G401.6 (cell line): ENCODE measurements around the gene NT5DC3.

Experiments
- FAIRE-seq: peaks from 2 replicates; lab custom pipeline; 2012; peaks lifted over from hg19 to GRCh38; lab: Jason Lieb, UNC

NT5DC3 gene

DNA sequence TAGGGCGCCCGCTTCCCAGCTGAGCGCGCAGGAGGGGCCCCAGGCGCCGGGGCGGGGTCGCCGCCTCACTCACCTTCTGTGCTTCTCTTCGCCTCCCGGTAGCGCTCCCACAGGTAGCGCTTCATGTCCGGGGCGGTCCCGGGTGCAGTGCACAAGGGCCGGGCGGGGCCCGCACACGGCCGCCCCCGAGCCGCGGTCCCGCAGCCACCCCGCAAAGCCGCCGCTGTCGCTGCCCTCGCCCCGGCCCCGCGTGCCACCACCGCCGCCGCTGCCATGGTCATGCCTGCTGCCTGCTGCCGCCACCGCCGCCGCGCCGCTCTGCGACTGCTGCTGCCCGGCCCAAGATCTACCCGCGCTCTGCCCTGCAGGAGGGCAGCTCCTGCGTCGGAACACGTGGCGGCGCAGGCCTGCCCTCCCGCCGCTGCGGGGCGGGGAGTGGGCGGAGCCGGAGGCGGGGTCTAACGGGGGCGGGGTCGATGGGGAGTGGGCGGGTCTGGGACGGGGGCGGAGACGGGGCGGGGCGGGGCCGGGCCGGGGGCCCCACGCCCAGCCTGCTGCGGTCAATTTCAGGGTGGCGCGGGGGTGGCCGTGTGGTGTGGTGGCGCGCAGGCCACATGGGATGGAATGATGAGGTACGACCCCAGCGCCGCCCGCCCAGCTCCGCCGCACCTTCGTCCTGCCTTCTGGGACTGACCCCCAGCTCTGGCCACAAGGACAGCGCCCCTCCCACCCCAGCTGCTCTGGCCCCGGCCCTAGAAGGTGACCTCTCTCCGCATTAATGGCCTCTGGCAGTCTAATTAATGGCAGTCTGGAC is at the start of gene NT5DC3:
Gene NT5DC3 (minus strand): TSS at position 359 of the 814 bp plus-strand sequence. CDS start 78 bp downstream, at position 281.
- FAIRE-seq, result no peak

DNA sequence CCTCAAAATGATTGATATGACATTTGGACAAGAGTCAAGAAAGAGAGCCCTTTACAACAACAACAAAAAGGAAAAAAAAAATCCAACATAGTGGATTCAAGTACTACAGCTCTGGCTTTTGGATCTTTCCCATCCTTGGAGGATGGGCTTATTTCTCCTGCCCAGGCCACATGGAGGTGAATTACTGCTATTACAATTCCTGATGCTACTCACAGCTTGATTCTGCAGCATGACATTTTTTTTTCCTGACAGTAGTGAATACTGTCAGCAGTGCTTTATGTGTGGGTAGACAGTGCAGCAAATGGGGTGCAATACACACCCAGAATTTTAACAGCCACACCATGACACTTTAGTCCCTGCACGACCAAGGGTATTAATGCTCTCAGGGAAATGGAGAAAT is 46.7 kb upstream of the NT5DC3 start:
- FAIRE-seq, result no peak

DNA sequence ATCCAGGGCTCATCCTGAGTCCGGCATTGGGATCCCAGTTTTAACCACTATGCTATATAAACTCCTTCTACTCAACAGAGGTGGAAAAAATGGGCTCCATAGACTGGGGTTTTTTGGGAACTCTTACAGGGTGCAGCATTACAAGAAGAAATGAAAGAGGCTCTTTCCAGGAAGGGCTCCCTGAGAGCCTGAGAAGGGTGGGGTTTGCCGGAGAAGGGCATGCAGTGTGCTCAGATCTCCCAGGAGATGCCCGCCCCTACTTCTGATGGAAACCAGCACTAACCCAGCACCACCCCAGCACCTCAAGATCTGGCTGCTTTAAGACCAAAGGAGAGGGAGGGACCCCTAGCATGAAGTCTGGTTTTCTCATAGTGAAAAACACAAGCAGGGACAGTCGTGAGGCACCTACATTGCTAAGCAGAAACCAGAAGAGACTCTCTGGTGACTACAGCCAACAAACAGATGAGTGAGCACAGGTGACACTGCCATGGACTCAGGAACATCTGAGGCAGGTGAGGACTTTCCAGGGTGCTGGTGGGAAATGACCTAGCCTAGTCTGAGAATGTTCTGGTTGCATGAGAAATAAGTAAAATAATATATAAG is 45.3 kb upstream of the NT5DC3 start:
- no peak for FAIRE-seq

DNA sequence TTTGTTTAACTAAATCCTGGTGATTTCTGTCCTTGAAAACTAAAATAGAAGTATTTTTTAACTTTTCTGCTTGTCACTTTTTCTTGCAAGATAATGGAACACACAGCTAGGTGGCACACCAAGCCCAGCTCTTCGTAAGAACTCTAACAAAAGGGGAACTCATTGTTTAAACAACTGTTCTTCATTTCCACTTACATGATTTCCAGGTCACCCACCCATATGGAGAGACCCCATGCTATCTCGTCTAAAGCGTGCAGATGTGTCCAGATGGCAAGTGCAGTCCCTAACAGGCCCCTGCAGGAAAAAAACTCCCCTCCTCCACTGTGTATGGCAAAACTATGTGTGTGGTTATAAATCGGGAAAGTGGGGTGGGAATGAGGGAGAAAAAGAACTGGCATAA is 43.3 kb upstream of the NT5DC3 start:
- peak; percentile 91 for FAIRE-seq

DNA sequence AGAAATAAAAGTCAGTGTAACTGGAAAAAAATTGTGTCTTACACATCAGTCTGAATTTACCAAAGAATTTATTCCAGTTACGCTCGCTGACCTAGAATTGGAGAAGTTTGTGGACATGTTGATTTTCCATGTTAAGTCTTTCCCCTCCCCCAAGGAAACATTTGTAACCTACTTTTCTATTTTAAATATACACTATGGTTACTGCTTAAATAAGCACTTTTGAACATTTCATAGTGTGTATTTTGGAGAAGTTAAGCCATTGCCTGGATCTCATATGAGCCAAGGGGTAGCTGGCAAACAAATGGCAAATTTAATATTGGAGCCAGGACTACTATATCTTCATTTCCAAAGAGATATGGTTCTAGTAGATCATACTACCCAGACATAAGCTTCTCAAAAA is 42.9 kb upstream of the NT5DC3 start:
- FAIRE-seq, result no peak

DNA sequence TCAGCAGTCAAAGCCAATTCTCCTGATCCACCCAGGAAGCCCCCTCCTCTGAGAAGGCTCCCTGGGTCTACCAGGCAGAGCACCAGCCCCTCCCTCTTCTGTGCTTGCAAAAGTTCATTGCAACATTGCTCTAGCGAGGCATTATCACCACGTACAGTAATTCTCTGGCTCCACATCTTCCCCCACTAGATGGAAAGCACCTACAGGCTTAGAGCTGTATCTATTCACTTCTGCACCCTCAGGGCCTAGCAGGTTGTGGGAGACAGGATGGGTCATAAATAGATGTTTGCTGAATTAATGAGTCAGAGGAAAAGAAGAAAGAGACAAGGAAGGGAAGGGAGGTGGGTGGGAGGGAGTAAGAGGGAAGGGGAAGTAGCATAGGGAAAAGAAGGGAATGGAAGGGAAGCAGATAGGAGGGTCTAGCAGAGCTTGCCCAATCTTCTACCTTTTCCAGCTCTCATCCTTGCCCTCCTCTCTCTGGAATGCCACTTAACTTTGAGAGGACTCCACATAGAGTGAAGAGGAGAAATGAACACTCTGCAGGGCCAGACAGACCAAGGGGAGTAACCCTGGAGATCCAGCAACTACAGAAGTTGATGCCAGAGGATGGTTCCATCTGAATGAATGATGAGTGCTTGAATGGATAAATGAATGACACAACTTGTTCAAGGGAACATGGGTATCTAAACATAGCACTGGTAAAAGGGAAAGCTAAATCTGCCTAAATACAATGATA is 42.0 kb upstream of the NT5DC3 start:
- FAIRE-seq, result no peak

DNA sequence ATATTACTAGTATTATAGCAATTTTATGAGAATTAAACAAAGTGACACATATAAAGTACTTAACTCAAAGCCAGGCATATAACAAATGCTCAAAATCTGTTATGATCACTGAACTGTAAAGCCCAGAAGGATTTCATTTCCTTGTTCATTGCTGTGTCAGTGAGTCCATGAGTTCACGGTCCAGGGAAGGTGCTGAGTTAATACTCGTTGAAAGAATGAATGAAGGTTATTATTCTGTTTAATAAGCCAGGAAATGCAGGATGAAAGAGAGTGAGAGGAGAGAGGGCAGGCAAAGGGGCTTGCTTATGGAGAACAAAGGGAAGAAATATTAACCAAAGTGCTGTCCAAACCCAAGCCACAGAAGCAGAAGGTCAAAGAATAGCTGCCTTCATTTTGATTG is 40.2 kb upstream of the NT5DC3 start:
- FAIRE-seq, result no peak

DNA sequence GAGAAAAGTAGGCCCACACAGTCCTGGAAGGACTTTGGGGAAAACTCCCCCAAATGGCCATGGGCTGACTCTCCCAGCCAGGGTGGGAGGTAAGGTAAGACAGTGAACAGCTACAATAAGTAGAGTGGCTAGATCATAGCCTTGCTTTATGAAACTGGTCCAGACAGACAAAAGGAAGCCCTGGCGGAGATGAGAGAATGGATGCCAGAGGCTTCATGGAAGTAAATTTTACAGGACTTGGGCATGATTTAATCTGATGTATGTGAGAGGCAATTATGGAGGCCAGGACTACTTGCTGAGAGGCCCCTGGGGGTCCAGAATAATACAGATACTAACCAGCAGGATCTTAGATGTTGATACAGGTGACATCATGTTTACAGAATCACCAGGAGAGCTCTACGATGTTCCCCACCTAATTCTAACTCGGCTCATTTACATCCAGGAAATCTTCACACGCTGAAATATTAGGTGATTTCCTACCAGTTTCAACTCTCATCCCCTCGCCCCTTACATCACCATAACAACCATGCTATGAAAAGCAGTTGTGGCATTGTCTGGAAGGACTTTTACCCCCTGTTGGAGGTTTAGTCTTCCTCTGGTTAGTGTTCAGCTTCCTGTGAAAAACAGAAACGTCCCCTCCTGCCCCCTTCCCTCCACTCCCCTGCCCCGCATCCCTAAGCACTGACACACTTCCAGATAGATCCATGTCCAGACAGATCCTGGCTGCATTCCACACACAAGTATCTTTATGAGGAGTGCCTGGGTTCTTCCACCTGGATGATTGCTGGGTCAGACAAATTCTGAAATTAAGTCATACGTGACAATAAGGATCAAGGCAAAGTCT is 39.5 kb upstream of the NT5DC3 start:
- FAIRE-seq, result no peak

DNA sequence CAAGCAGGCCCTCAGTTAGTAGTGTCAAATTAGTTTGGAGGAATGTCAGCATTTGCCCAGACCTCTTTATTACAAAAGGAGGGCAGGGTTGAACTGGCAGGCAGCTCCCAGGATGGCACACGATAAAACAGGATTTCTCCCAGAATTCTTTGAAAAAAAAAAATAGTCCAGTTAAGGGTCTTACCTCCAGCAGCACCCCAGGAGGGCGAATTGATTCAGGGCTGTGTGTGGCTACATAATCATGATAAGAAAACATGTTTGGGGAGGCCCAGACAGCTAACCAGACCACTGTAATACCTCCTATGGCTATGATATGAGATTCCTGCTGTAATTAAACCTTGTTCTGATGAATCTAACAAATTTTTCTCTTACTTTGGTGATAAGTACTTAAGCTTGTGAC is 38.8 kb upstream of the NT5DC3 start:
- FAIRE-seq, result no peak

DNA sequence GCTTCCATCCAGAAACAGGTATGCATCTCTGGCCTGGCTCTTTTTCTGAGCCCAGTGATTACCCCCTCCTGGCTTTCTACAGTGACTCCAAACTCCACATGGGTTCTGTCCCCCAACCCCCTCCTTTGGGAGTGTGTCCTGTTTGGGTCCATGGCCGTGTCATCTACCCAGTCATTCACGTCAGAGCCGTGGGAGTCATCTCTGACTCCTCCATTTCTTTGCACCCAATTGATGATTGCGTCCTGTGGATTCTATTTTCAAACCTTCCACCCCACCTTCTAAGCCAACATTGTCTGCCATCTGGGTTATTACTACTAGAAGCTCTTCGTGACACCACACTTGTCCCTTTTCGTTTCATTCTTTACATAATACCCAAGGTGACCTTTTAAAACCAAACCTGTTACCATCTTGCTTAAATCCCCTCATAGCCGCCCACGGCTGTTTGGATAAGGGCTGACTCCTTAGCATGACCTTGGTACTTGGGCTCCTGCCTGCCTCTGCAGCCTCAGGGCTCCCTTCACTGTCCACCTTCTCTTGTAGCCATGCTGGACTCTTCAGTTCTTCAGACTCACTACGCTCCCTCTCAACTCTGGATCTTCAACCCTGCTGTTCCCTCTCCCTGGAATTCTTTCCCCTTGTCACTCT is 38.1 kb upstream of the NT5DC3 start:
- FAIRE-seq, result no peak

DNA sequence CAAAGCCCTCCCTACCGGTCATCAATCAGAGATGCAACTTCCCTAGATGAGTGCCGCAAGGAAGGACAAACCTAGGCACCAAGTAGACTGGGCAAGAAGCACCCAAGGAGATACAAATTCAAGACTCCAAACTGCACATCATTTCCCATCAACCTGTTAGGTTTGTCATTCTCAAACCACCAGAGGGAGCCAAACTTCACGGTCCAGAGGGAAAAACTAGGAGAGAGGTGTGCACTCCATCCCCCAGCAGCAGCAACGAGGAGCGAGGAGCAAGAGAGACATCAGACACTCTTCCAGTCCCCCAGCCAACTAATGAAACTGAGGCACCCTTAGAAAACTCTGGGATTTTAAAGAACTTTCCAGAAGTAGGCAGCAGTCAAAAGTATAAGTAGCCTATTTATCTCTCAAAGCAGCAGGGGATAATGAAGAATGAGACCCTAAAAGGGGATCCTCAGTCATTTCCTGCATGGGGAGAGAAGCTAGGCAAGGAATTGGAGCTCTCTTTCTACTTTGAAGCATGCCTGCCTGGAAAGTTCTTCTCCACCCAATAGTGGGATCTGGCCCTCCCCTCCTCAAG is 37.0 kb upstream of the NT5DC3 start:
- no peak for FAIRE-seq

DNA sequence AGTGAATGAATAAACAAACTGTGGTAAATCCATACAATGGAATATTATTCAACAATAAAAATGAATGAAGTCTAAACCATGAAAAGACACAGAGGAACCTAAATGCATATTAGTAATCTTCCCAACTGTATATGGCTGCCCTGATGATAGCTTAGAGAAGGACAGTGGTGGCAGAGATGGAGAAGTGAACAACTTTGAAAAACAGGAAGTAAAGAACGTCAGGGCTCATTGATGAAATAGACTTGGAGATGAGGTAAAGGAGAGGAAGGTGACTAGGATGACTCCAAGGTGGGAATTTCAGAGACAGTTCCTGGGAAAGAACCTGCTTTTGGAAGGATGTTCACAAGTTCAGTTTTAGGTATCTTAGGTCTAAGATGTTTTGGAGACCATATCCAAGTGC is 36.3 kb upstream of the NT5DC3 start:
- no peak for FAIRE-seq

DNA sequence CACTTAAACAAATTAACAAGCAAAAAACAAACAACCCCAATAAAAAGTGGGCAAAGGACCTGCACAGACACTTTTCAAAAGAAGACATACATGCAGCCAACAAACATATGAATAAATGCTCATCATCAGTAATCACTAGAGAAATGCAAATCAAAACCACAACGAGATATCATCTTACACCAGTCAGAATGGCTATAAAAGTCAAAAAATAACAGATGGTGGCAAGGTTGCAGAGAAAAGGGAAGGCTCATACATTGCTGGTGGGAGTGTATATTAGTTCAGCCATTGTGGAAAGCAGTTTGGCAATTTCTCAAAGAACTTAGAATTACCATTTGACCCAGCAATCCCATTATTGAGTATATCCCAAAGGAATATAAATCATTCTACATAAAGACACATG is 34.6 kb upstream of the NT5DC3 start:
- FAIRE-seq, result no peak

DNA sequence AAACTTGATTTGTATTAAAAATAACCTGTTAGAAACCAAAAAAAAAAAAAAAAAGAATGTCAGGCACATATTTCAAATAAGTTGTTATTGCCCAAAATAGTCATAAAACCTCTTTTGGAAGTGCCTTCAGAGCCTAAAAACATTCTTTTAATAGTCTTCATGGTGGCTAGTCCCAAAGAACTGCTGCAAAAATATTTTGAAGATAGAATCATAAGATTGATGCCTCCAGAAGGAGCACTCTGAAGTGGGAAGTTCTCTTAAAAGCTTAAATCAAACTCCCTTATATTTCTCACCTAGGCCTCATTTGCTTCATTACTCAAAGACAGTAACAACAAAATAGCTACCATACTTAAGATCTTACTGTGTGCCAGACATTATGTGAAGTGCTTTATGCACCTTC is 27.2 kb upstream of the NT5DC3 start:
- FAIRE-seq, result no peak

DNA sequence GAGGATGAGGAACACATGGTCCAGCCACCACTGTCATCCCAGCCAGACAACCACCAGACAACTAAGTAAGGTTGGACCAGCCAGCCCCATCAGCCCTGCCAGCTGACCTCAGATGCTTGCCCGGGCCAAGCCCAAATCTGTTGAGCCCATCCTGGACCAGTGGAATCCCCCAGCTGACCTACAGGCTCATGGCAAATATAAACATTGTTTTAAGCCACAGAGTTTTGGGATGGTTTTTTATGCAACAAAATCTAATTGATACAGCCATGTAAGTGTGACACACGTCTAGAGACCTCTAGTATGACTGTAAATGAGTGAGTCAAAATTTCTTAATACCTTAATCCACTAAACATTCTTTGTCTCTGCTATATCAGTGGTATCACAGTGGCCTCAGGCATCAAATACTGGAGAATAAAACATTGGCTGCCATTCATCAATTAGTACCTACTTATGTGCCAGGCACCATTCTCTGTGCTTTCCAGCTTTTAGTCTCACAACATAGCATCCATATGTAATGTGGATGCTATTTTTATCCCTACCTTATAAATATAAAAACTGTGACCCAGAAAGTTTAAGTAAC is 24.2 kb upstream of the NT5DC3 start:
- no peak for FAIRE-seq

DNA sequence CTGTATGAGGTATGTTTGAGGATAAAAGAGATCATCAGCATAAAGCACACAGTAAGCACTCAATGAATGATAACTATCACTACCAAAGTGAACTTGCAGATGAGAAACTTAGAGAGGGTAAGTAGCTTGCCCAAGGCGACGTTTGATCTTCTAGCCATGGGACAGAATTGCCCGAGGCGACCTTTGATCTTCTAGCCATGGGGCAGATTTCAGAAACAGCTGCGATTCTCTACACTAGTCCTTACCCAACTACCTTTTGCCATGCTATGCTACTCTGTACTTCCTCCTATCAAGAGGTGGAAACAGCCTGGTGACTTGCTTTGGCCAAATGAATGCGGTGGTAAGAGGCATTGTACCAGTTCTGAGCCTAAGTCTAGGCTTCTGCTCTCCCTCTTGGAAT is 23.7 kb upstream of the NT5DC3 start:
- FAIRE-seq, result no peak

DNA sequence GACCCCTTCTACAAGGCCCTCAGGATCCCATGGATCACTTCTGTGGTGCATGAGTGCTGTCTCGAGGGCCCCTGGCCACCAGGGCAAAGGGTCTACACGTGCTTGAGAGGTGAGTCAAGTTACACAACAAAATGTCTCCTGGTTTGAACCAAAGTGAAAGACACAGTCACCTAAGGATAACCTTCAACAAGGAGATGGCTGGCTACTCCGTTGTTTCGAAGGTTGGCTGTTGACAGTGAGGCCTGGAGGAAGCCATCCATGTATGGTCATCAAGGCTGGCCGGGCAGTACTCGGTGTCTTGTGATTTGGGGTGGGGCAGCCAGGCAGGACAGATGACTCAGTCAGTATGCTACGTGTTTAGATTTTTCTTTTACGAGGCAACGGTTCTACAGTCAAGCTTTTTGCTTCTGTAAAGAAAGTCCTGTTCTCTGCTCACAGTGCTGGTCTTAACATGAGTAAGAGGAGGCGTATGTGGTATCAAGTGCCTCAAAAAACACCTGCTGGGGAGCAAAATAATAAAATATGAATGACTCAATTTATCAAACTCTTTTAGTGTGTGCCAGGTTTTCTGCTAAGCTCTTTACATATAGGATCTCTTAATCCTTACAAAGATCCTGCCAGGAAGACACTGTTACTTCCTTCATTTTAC is 18.0 kb upstream of the NT5DC3 start:
- FAIRE-seq, result no peak

DNA sequence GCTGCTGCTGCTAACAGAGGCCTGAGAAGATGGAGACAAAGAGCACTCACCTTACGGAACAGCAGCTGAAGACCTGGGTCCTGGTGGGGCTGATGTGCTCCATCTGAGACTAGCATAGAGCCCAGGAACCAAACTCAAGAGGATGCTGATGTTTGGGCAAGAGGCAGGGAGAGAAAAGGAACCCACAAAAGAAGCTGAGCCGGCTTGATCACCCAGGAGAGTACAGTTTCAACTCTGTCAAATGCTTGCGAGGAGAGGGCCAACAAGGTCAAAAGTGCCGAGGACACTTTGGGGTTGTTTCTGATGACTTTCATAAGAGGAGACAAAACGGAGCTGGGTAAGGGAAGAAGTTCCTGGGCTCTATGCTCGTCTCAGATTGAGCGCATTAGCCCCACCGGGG is 17.3 kb upstream of the NT5DC3 start:
- no peak for FAIRE-seq

DNA sequence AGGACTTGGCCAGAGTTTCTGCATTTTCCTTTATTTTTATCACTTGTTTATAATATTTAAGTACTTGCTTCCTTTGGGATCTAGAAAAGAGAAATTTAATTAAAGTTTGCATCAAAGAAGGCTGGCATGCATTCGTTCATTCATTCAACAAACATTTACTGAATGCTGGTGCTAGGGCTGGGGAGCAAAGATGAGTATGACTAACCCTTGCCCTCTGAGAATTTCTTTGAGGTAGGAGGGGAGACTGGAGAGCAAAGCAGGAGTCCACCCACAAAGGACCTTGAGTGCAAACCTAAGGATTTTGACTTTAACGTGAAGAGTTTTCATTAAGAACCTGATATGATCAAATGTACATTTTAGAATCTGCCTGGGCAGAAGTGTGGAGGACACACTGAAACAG is 16.1 kb upstream of the NT5DC3 start:
- no peak for FAIRE-seq

DNA sequence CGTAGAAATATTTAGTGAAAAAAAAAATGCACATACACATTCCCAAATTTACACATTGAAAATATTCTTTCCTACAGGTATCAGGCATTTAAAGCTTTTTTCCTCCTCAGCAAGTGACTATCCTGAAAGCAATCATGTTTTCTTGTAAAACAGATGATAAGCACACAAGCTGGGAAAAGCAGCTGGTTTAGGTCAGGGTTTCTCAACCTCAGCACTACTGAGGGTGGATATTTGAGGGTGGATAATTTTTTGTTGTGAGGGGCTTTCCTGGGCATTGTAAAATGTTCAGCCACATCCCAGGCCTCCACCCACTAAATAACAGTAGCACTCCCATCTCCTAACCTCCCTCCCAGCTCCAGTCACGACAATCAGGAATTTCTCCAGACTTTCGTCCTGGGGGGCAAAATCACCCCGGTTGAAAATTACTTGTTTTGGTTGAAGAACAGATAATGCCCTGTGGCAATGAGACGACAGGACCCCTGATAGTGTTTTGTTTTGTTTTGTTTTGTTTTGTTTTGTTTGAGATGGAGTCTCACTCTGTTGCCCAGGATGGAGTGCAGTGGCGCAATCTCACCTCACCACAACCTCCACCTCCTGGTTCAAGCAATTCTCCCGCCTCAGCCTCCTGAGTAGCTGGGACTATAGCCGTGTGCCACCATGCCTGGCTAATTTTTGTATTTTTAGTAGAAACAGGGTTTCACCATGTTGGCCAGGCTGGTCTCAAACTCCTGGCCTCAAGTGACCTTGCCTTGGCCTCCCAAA is 15.0 kb upstream of the NT5DC3 start:
- no peak for FAIRE-seq
